ENCODE data around the gene RPL27.
"Not testable (repeated sequence)": the region's sequence is repeated elsewhere in the genome, so short reads cannot be mapped to it uniquely, and the experiment has no call there.

The RPL27 gene

GRCh38 chr17:42997984-42998938 is at the start of gene RPL27:
TSS of gene RPL27 (plus strand) at chr17:42998419. CDS start at chr17:42998751, 332 bp downstream.
- peak; percentile 99 for DNase-seq

- DNase-seq = no peak
Measured at GRCh38 chr17:42950044-42950783, 48.0 kb upstream of the RPL27 start.

GRCh38 chr17:42953669-42954068 is 44.5 kb upstream of the RPL27 start:
- no peak for DNase-seq

- DNase-seq = peak; percentile 75 to 87
Measured at GRCh38 chr17:42964161-42964932, 33.9 kb upstream of the RPL27 start, which contains the start of gene AARSD1. TSS of gene AARSD1 (minus strand) at chr17:42964454. CDS start at chr17:42964440, 14 bp downstream.

- DNase-seq = no peak
Measured at GRCh38 chr17:42967925-42968324, 30.3 kb upstream of the RPL27 start.

GRCh38 chr17:42969001-42969581 is 29.1 kb upstream of the RPL27 start:
- DNase-seq = peak in 1 of 2 experiments; percentile 19

GRCh38 chr17:42971589-42971988 is 26.6 kb upstream of the RPL27 start:
- no peak for DNase-seq

GRCh38 chr17:42973323-42973722 is 24.9 kb upstream of the RPL27 start:
- DNase-seq = not testable (repeated sequence)

- DNase-seq = no peak
Measured at GRCh38 chr17:42975265-42975664, 23.0 kb upstream of the RPL27 start.

- not testable (repeated sequence) for DNase-seq
Measured at GRCh38 chr17:42975701-42976100, 22.5 kb upstream of the RPL27 start.

- peak; percentile 39 to 45 for DNase-seq
Measured at GRCh38 chr17:42979511-42980273, 18.5 kb upstream of the RPL27 start, which contains the start of gene PTGES3L. TSS of gene PTGES3L (minus strand) at chr17:42980080. CDS start at chr17:42980053, 27 bp downstream.

GRCh38 chr17:42980274-42980765 is 17.9 kb upstream of the RPL27 start, which contains the start of gene RUNDC1:
TSS of gene RUNDC1 (plus strand) at chr17:42980565. CDS start at chr17:42980577, 12 bp downstream.
- DNase-seq = peak; percentile 87 to 91

GRCh38 chr17:42980766-42981397 is 17.3 kb upstream of the RPL27 start:
- peak; percentile 24 to 60 for DNase-seq

- DNase-seq = no peak
Measured at GRCh38 chr17:42982266-42982665, 16.0 kb upstream of the RPL27 start.

GRCh38 chr17:42985225-42985624 is 13.0 kb upstream of the RPL27 start:
- DNase-seq = no peak

GRCh38 chr17:42989141-42989540 is 9.1 kb upstream of the RPL27 start:
- no peak for DNase-seq

- DNase-seq = no peak
Measured at GRCh38 chr17:42989726-42990652, 8.2 kb upstream of the RPL27 start.

GRCh38 chr17:42991471-42991870 is 6.7 kb upstream of the RPL27 start:
- no peak for DNase-seq

- no peak for DNase-seq
Measured at GRCh38 chr17:42992872-42993271, 5.3 kb upstream of the RPL27 start.
